Cerebellar cortex (tissue), 1 donor: ENCODE data around the gene ELMO1.

Experiments
- DNase-seq: peaks from one replicate; pipeline ENCODE4 v3.0.0-alpha.2; 2015; ENCODE audit warnings: low spot score

The ELMO1 gene

DNA sequence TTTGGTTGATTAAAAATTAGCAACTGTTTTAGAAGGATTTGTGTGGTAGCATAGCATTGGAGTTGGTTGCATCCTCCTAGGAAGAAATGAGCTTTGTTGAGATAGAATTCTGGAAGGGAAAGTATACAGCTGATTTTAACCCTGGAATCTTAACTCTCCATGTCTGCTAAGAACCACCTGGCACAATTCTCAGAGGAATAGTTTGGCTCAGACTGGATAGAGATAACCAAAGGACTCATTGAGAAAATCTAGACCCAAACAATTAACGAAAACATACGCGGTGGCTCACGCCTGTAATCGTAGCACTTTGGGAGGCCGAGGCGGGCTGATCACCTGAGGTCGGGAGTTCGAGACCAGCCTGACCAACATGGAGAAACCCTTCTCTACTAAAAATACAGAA is 625.3 kb downstream of the ELMO1 start:
- no peak for DNase-seq

DNA sequence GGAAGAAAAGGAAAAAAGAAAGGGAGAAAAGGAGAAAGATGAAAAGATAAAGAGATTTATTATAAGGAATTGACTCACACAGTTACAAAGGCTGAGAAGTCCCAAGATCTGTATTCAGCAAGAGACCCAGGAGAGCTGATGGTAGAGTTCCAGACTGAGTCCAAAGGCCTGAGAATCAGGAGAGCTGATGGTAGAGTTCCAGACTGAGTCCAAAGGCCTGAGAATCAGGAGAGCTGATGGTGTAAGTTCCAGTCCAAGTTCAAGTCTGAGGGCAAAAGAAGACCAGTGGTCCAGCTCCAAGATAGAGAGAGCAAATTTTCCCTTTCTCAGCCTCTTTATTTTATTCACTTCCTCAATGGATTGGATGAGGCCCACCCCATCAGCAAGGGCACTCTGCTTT is 627.0 kb downstream of the ELMO1 start:
- DNase-seq = no peak

DNA sequence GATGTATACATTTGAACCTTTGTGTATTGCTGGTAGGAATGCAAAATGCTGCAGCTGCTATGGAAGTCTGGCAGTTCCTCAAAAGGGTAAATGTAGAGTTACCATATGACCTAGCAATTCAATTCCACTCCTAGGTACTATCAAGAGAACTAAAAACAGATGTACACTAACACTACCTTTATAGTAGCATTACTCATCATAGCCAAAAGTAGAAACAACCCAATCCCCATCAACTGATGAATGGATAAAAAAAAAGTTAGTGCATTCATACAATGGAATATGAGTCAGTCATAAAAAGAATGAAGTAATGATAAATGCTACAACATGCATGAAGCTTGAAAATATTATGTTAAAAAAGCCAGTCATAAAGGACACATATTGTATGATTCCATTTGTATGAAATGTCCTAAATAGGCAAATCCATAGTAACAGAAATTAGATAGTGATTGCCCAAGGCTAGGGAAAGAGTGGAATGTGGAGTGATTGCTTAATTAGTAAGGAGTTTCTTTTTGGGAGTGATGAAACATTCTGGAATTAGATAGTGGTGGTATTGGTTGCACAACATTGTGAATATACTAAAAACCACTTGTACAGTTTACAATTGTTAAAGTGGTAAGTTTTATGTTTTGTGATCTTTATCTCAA is 628.0 kb downstream of the ELMO1 start:
- DNase-seq = no peak

DNA sequence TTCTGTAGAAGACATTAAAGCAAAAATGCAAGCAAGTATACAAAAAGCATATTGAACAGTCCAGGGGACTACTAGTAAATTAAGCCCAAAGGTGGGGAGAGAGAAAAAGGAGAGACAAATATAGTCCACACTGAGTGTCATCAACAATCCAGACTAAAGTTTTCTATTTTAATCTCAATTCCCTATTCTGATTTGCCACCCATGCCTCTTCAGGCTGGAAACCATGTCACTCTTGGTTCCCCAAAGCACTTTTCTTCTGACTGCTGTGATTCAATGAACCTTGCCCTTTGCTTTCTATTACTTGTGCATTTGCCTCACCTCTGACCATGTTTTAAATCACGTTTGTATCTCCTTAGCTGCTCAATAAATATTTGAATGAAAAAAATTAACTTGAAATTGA is 629.0 kb downstream of the ELMO1 start:
- DNase-seq = no peak

DNA sequence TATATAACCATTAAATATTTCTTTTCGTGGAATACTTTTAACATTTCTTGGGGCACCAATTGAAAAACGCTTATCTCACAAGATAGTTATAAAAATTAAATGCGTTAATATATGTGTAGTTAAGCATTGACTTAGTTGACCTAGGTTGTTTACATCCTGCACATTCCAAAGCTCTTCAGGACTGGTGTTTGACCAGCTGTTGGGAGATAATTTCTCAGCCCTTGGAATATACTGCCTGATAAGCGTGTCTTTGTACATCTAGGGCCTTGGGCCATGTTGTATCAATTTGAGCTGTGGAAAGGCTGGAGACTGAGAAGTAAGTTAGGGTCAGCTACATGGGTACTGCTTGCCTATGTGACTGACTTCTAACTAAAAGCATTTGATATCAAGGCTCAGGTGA is 634.4 kb downstream of the ELMO1 start:
- DNase-seq = no peak

DNA sequence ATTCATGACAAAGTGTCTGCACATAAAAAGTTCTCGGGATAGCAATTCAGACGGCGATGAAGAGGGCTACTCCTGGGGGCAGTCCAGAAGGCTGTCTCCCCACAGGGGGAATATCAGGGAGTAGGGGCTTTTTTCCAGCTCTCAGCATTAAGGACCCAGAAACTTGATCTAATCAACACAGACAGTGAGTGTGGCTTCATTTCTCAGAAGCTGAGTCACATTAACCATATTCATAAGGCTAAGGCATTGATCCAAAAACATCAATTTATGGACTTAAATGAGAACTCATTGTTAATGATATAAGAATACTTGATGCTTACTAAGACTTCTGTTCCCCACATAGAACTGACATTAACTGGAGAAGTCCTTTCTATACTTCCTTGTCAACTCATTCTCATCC is 636.9 kb downstream of the ELMO1 start:
- no peak for DNase-seq

DNA sequence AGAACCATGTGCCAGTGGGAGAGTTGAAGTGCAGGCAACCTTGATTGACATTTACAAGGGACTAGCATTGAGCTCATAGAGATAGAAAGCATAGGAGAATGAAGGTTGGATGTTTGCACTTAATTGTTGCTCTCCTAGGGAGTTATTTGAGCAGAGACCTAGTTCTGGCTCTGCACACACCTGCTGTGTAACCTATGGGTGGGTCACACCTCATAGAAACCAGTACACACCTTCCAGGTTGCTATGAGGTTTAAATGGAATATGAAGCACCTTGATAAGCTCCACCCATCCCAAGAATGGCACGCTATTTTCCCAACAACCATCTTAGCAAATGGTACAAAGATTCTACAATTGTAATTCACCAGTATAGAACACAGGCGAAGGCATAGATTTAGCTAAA is 638.2 kb downstream of the ELMO1 start:
- DNase-seq = no peak

DNA sequence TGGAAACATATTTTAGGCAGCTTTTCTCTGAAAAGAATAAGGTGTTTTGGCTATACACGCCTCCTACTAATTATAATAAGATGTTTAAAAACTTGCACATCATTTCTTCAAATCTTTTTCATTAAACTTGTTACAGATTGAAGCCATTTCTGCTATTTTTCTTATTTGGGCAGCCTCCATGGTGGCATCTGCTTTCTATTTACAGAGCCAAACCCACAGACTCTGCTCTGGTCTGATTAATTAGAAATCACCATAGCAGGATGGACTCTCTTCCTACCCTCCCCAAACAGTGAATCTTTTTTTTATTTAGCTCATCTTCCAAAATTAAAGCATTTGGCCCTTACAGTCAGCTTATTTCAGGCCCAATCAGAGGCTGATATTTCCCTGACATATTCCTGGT is 638.6 kb downstream of the ELMO1 start:
- DNase-seq = peak; percentile 51

DNA sequence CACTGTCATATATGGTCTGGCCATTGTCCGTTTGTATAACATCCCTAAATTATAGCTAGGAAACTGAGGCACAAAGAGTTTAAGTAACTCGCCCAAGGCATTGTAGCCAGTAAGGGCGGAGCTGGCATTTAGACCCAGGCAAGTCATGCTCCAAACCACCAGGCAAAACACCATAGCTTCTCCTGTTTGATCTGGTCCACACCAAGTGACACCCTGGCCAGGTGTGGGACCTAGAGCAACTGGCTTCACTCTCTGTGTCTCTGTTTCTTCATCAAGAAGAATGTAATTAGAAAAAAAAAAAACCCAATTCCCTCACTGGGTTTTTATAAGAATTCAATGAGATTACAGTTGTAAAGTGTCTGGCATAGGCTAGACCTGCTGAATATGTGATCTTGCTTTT is 639.2 kb downstream of the ELMO1 start:
- DNase-seq = no peak

DNA sequence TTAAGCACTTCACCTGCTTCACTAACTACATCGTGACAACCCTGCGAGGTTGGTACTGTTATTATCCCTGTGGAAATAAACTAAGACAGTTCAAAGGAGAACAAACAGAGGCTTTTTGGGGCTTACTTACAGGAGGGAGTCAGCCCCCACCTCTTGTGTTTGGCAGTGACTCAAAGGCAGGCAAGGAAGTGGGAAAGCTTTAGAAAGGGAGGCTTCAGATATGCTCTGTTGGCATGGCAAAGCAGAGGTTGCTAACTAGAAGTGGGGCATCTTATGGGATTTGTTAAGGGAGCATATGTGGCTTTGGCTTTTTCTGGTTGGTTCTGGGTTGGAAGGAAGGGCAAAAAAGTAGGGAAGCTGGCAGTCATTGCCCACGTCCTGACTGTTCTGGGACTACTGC is 639.6 kb downstream of the ELMO1 start:
- no peak for DNase-seq

DNA sequence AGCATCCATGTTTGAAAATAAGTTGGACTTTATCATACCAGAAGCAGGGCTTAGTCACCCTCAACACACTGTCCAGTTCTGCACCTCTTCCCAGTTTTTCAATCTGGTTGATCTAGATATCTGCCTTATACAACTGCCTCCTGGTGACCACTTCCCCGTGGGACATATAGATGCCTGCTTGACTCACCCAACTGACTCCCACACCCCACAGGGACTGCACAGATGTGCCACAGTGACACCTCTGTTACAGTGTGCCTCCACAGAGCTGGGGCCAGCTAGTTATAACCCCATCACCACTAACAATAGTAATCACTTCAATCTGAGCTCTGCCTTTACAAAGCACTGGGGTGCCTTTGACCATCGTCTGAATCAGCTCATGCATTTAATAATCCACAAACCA is 641.8 kb downstream of the ELMO1 start:
- no peak for DNase-seq
